Adipocyte (in vitro differentiated cells): ENCODE measurements around the gene IFNE.

ENCODE experiments used
- DNase-seq: peaks from one replicate; pipeline ENCODE4 v3.0.0-alpha.2; 2015; ENCODE audit warnings: low read depth
- H3K27me3 ChIP-seq: replicated peaks from 2 replicates; pipeline ENCODE4 v1.7.0; 2013; ENCODE audit warnings: mild to moderate bottlenecking, low read length, moderate library complexity; ENCODE audit not compliant: control insufficient read depth, insufficient read depth
- H3K36me3 ChIP-seq: 2 replicates; pipeline ENCODE4 v1.7.0; 2013; ENCODE audit warnings: low read length, mild to moderate bottlenecking, moderate library complexity; ENCODE audit not compliant: control insufficient read depth, insufficient read depth, severe bottlenecking
- H3K4me1 ChIP-seq: 2 replicates; pipeline ENCODE4 v1.7.0; 2013; ENCODE audit warnings: mild to moderate bottlenecking, low read length, moderate library complexity; ENCODE audit not compliant: control insufficient read depth, insufficient read depth
- H3K4me3 ChIP-seq: 2 replicates; pipeline ENCODE4 v1.7.0; 2013; ENCODE audit warnings: mild to moderate bottlenecking, low read length, moderate library complexity
- H3K9ac ChIP-seq: 2 replicates; pipeline ENCODE4 v1.7.0; 2013; ENCODE audit warnings: mild to moderate bottlenecking, low read length, moderate library complexity
- H3K9me3 ChIP-seq: 2 replicates; pipeline ENCODE4 v1.7.0; 2013; ENCODE audit warnings: mild to moderate bottlenecking, low read length, moderate library complexity; ENCODE audit not compliant: control insufficient read depth

IFNE gene

DNA sequence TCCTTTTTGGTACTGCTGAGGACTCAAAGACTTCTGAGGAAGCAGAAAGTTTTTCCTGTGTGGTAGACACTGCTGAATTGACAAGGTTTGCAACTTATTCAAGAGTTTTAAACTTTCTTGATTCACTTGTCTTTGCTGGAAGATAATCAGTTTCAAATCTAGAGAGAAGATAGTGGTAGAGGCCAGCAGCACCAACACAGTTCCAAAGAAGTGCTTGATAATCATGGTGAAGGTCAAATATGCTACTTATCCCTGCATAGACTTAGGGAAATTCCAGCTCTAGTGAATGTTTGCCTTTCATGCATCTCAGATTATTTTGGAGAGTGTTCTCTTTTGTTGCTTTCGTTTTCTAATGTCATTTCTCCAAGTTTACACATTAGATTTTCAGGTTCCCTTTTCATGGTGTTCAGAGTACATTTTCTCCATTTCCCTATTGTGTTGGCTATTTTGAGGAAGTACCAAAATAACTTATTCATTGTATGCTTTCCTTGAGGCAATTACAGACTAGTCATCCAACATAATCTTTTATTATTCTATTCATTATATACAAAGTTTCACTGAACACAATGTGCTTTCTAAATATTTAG, 550 bp downstream of the IFNE start:
- Histone ChIP-seq H3K27me3 (no peaks in the 10 kb centered on the region), H3K36me3 (peaks cover 3% of the 10 kb centered on the region), H3K9me3 (no peaks in the 10 kb centered on the region), H3K9ac (no peak overlapping the region), H3K4me1 (no peaks in the 10 kb centered on the region), H3K4me3 (no peak overlapping the region)
- DNase-seq, result peak; percentile 18

DNA sequence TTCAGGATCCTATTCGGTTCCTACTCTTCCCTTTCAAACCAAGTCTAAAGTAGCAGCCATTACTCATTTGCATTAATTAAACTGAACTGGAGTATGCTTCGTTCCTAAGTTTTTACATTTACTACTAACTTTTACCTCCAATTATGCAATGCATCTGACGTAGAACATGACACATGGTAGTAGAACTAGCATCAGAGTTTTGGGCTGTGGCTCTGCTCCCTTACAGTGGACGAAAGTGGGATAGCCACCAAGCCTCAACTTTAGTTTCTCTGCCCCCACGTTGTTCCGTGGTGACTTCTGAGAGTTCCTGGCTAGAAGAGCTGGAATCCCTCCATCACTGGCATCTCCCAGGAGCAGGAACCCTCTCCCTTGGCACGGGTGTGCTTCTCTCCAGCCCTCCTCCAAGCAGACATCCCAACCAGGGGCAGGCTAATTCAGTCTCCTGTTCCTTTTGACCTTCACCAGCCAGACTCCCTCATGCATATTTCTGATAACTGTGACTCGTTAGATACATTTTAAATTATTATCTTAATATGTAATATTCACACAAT, 2.9 kb downstream of the IFNE start:
- no peak for DNase-seq
- Histone ChIP-seq H3K36me3 (peaks cover 8% of the 10 kb centered on the region), H3K9me3 (no peaks in the 10 kb centered on the region)

DNA sequence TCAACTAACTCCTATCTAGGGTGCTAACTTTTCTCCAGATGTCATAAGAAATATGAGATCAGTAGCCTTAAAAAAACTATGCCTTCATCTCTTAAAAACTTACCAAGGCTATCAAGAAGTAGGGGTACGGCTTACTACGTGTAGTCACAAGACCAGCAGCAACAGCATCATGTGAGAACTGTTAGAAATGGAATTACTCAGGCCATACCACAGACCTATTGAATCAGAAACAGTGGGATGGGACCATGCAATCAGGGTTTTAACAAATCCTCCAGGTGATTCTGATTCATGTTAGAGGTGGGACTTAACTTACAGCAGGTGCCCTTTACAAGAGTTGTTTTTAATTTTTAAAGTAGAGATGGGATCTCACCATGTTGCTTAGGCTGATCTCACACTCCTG, 4.6 kb downstream of the IFNE start:
- no peaks in the 10 kb centered on the region for H3K9me3 ChIP-seq
- H3K36me3 ChIP-seq, result peaks cover 8% of the 10 kb centered on the region
- no peaks in the 10 kb centered on the region for H3K27me3 ChIP-seq
- H3K9ac ChIP-seq, result no peak overlapping the region
- no peaks in the 10 kb centered on the region for H3K4me1 ChIP-seq
- no peak overlapping the region for H3K4me3 ChIP-seq
- DNase-seq, result no peak

More for the DNA sequence above, 2.9 kb downstream of the IFNE start:
- no peaks in the 10 kb centered on the region for H3K27me3 ChIP-seq
- no peaks in the 10 kb centered on the region for H3K4me1 ChIP-seq
- no peak overlapping the region for H3K9ac ChIP-seq
- H3K4me3 ChIP-seq, result no peak overlapping the region

DNA sequence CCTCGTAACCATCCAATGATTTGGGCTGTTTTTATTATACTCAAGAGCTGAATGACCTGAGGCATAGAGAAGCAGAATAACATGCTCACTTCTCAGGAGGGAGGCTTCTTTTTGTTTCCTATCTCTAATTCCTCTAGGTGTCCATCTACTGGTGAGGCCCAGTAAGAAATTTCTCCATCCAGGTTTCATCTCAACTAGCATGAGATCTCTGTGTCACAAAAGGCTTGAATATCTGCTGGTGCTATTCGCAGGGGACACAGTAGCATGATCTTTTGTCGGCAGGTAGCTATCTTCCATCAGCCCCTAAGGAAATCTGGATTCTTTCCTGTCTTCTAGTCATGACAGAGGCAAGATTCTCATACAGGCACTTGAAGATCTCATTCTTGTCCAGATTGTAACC, 8.9 kb downstream of the IFNE start:
- H3K4me3 ChIP-seq, result no peak overlapping the region
- H3K36me3 ChIP-seq, result peaks cover 8% of the 10 kb centered on the region
- no peaks in the 10 kb centered on the region for H3K27me3 ChIP-seq
- no peaks in the 10 kb centered on the region for H3K9me3 ChIP-seq
- no peak overlapping the region for H3K9ac ChIP-seq
- no peak for DNase-seq
- H3K4me1 ChIP-seq, result no peaks in the 10 kb centered on the region

DNA sequence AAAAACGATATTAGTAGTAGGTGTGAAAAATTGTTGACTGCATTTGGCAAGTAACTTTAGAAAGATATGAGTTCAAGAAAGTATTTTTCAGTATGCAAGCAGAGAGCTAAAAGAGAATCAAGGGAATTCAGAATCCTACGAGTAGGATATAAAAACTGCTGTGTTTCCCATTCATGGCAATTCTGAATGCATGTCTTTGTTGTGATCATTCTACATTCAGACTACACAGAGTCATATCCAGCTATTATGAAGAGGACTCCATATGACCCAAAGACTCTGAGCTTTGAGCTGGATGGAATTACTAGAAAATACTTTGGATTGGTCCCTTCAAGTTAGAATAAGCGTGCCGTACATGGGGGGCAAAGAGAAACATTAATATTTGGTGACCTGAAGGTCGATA, 12.0 kb downstream of the IFNE start:
- Histone ChIP-seq H3K9ac (no peak overlapping the region), H3K27me3 (no peaks in the 10 kb centered on the region), H3K4me1 (peaks cover 4% of the 10 kb centered on the region), H3K4me3 (no peak overlapping the region), H3K36me3 (no peaks in the 10 kb centered on the region), H3K9me3 (no peaks in the 10 kb centered on the region)
- no peak for DNase-seq

DNA sequence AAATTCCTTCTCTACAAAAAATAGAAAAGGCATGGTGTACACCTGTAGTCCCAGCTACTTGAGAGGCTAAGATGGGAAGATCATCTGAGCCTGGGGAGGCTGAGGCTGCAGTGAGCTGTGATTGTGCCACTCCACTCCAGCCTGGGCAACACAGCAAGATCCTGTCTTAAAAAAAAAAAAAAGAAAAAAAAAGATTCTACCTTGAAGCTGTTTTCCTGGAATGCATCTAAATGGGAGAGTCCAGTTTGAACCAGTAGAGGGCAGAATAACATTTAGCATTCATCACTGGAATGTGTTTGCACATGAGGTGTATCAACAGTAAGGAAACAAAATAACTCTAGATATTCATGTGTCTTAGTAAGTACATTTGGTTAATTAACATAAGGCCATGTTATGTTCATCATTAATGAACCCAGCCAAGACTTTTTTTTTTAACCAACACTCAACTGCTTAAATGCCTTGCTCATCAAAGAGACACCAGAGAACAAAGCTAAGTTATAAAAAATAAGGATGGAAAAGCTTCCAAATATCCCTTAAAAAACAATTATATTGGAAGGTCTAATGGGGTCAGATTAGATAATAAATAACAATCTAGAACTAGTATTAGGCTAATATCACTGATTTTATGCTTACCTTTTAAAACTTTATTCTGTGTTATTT, 16.1 kb downstream of the IFNE start:
- peak; percentile 83 for DNase-seq
- no peak overlapping the region for H3K4me3 ChIP-seq

DNA sequence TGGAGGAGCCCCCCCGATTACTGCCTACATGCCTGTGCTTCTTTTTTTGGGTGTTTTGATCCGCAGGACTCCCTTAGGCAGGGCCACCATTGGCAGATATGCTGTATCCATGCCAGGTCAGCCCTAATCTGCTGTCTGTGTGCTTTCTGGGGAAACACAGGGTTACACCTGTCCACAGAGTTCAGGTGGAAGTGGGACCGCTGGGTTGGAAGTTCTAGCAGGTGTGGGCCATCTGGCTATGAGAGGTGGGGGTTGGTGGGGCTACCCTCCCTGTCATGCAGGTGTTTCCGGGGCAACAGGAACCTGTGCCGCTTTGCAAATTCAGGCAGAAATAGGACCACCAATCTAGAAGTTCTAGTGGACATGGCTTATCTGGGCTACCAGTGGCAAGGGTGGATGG, 17.0 kb downstream of the IFNE start:
- H3K9ac ChIP-seq, result no peak overlapping the region
- no peak for DNase-seq
- no peaks in the 10 kb centered on the region for H3K27me3 ChIP-seq
- peaks cover 4% of the 10 kb centered on the region for H3K4me1 ChIP-seq
- H3K36me3 ChIP-seq, result no peaks in the 10 kb centered on the region
- no peak overlapping the region for H3K4me3 ChIP-seq
- H3K9me3 ChIP-seq, result peaks cover 14% of the 10 kb centered on the region

More for the DNA sequence above, 16.1 kb downstream of the IFNE start:
- Histone ChIP-seq H3K9ac (peak overlapping the region; percentile 34), H3K4me1 (peaks cover 4% of the 10 kb centered on the region), H3K36me3 (no peaks in the 10 kb centered on the region), H3K27me3 (no peaks in the 10 kb centered on the region), H3K9me3 (peaks cover 14% of the 10 kb centered on the region)

DNA sequence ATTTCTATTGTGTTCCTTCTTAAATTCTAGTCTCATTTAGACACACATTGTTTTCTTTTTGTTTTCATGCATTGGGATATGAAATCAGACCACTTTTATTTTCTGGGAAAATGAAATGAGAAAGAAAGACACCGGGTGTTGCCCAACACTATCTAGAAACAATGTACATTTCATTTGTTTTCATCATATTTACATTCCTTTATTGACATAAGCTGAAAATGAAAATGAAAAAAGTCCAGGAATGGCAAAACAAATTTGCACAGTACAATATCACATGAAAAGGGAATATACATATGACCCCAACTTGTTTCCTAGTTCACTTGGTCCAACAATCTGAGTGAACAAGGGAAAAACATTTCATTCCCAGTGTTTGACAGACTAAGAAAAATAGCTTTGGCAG, 20.7 kb downstream of the IFNE start:
- Histone ChIP-seq H3K4me1 (no peaks in the 10 kb centered on the region), H3K36me3 (no peaks in the 10 kb centered on the region), H3K9me3 (peaks cover 14% of the 10 kb centered on the region), H3K27me3 (no peaks in the 10 kb centered on the region), H3K9ac (no peak overlapping the region), H3K4me3 (no peak overlapping the region)
- peak; percentile 61 for DNase-seq

DNA sequence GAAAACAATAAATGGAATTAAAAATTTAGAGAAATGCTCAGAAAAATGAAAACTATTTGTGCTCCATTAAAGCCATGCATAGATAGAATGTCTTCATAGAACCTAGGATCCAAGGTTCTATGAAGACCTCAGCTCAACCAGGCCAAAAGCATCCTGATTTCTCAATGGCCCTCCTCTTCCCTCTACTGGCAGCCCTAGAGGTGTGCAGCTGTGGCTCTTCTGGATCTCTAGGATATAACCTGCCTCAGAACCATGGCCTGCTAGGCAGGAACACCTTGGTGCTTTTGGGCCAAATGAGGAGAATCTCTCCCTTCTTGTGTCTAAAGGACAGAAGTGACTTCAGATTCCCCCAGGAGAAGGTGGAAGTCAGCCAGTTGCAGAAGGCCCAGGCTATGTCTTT, 26.8 kb downstream of the IFNE start:
- Histone ChIP-seq H3K36me3 (no peaks in the 10 kb centered on the region), H3K4me1 (peaks cover 31% of the 10 kb centered on the region), H3K9me3 (no peaks in the 10 kb centered on the region), H3K9ac (no peak overlapping the region), H3K27me3 (no peaks in the 10 kb centered on the region), H3K4me3 (no peak overlapping the region)
- DNase-seq, result peak; percentile 59

DNA sequence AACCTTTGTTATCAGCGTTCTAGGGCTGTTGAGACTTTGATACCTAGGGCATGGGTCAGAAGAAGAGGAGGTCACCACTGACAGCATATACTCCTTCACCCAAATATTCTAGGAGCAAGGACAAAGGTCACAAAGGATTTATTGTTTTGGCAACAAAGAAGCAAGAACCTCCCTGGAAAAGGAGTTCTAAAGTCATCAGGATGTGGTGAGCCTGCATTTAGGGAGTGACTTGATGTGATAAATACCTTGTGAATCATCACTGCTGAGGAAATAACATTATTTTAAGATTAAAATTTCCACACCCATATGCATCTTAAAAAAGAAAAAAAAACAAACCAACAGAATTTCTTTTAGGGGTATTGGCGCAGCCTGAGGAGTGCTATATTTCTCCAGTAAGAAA, 28.0 kb downstream of the IFNE start:
- H3K4me1 ChIP-seq, result peaks cover 31% of the 10 kb centered on the region
- no peaks in the 10 kb centered on the region for H3K27me3 ChIP-seq
- DNase-seq, result peak; percentile 15
- H3K36me3 ChIP-seq, result no peaks in the 10 kb centered on the region
- H3K9me3 ChIP-seq, result no peaks in the 10 kb centered on the region
- no peak overlapping the region for H3K4me3 ChIP-seq
- peak overlapping the region; percentile 62 for H3K9ac ChIP-seq

DNA sequence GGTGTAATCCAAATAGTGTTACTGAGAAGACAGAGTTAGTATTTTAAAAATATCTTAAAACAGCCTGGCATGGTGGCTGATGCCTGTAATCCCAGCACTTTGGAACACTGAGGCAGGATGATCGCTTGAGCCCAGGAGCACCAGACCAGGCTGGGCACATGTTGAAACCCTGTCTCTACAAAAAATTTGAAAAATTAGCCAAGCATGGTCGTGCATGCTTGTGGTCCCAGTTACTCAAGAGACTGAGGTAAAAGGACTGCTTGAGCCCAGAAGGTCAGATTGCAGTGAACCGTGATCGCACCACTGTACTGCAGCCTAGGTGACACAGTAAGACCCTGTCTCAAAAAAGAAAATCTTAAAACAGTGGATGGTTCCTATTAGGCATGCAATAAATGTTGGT, 29.4 kb downstream of the IFNE start:
- H3K9me3 ChIP-seq, result no peaks in the 10 kb centered on the region
- DNase-seq, result no peak
- H3K4me1 ChIP-seq, result peaks cover 31% of the 10 kb centered on the region
- no peaks in the 10 kb centered on the region for H3K36me3 ChIP-seq
- H3K4me3 ChIP-seq, result no peak overlapping the region
- no peaks in the 10 kb centered on the region for H3K27me3 ChIP-seq
- no peak overlapping the region for H3K9ac ChIP-seq
